AG04450 (cell line): ENCODE results near the gene CACNA2D3. TPM values are rescaled to one million over a fixed set of nuclear protein-coding genes. Genes with fewer than 3 reads are reported as not detected.

Experiments used
- CTCF ChIA-PET: fragments of 300-600, 350-600 bp; formaldehyde crosslinking; extraction: SDS; loops from one replicate; lab custom pipeline; 2022; ENCODE audit warnings: antibody characterized with exemption, inconsistent platforms; lab: Charles Lee
- POLR2A ChIA-PET: fragments of 350-600 bp; formaldehyde crosslinking; extraction: SDS; loops from one replicate; lab custom pipeline; 2021; ENCODE audit warnings: antibody characterized with exemption, inconsistent platforms; lab: Yijun Ruan, JAX
- DNase-seq: peaks from one replicate; pipeline ENCODE4 v3.0.0-alpha.2; 2011; ENCODE audit warnings: low read depth, low spot score
- H3K27ac ChIP-seq: one replicate; pipeline ENCODE4 v1.5.1; 2012; ENCODE audit warnings: low read depth, low read length, control low read depth
- H3K27me3 ChIP-seq: one replicate; pipeline ENCODE4 v1.6.0; 2012; ENCODE audit warnings: low read length; ENCODE audit not compliant: control insufficient read depth, insufficient read depth
- H3K4me3 ChIP-seq: 2 replicates; pipeline ENCODE4 v1.5.1; 2011; ENCODE audit warnings: mild to moderate bottlenecking, low read depth, low read length, control low read depth
- H3K9me3 ChIP-seq: 2 replicates; pipeline ENCODE4 v1.5.1; 2012; ENCODE audit warnings: low read length; ENCODE audit not compliant: control insufficient read depth, insufficient read depth
- CTCF ChIP-seq: IDR thresholded peaks from 2 replicates; pipeline ENCODE4 v1.5.1; 2011; ENCODE audit warnings: low read depth, low read length, control low read depth, inconsistent platforms
- polyA plus RNA-seq: library from polyadenylated mRNA; depleted of rRNA; stranded (reverse); fragments of >200 nt; gene quantifications from 2 replicates; pipeline ENCODE4 v1.2.3, GENCODE V29; 2011

The CACNA2D3 gene
- polyA plus RNA-seq, 1 experiment: 0.32 TPM

GRCh38 chr3:54424292-54424691 lies 301.9 kb downstream of the CACNA2D3 start:
- CTCF ChIA-PET: interaction anchor here (1.0 to 1.4 kb wide), 2 partner anchors 429 to 1827 kb away, joined by 3 read pairs; no protein-coding TSS in a partner anchor
- POLR2A ChIA-PET: no interaction called here
- H3K27me3 ChIP-seq: no peaks in the 10 kb centered on the region
- no peak for TF ChIP-seq CTCF
- no peak overlapping the region for H3K27ac ChIP-seq
- H3K4me3 ChIP-seq: no peak overlapping the region
- DNase-seq: no peak
- H3K9me3 ChIP-seq: no peaks in the 10 kb centered on the region

GRCh38 chr3:54426381-54426780 lies 304.0 kb downstream of the CACNA2D3 start:
- H3K27ac ChIP-seq: no peak overlapping the region
- DNase-seq: no peak
- CTCF ChIA-PET: interaction anchor here (0.8 kb wide), 1 partner anchor 1629 kb away, joined by 3 read pairs; no protein-coding TSS in a partner anchor
- POLR2A ChIA-PET: no interaction called here
- TF ChIP-seq CTCF: no peak
- no peak overlapping the region for H3K4me3 ChIP-seq
- H3K9me3 ChIP-seq: no peaks in the 10 kb centered on the region
- no peaks in the 10 kb centered on the region for H3K27me3 ChIP-seq

GRCh38 chr3:54427501-54427900 lies 305.1 kb downstream of the CACNA2D3 start:
- no peak overlapping the region for H3K4me3 ChIP-seq
- no peaks in the 10 kb centered on the region for H3K27me3 ChIP-seq
- ChIA-PET POLR2A (no interaction called here), CTCF (interaction anchor here (0.7 to 2.3 kb wide), 6 partner anchors 10 to 1824 kb away, joined by 3 to 8 read pairs (median 4); no protein-coding TSS in a partner anchor)
- DNase-seq: no peak
- H3K27ac ChIP-seq: no peak overlapping the region
- H3K9me3 ChIP-seq: no peaks in the 10 kb centered on the region
- no peak for TF ChIP-seq CTCF

DNA sequence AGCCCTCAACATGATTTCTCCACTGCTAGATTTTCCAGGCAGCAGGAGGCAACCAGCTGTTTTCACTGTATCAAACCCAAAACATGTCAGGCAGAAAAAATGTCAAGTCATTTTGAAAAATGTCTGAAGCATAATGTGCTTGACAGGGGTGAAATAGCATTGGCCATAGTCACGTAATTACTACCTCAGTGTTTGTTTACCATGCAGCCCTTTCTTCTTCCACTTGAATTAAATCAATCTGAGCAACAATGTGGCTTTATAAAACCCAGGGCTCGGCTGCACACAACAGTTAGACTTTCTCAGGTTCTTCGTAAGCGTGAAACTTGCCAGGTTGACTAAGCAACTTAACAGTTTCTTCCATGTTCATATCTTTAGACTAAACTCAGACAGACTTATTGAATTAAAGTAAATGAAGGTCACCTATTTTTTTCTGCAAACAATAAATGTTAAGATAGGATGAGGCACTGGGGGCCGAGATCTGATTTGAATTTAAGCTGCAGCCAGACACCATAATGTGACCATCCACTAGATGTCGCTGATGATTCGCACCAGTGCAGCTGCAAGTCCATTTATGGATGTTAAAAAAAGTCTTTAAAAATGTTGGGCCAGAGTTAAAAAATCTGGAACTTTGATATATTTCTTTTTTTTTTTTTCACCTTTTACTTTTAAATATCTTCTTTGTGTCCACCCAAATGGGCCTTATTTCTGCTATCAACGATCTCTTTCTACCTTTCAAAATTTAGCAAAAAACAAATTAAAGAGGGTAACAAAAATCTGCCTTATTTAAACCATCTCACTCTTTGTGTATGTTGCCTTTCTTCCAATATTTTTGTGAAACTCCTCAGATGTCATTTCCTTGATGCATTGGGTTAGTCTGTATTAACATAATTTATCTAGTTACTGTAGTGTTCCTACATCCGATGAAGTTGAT lies 305.9 kb downstream of the CACNA2D3 start:
- ChIA-PET POLR2A (no interaction called here), CTCF (interaction anchor here (0.7 to 2.3 kb wide), 10 partner anchors 10 to 1823 kb away, joined by 3 to 8 read pairs (median 4); no protein-coding TSS in a partner anchor)
- Histone ChIP-seq H3K9me3 (no peaks in the 10 kb centered on the region), H3K4me3 (no peak overlapping the region), H3K27ac (no peak overlapping the region), H3K27me3 (no peaks in the 10 kb centered on the region)
- DNase-seq: peak; percentile 59
- peak; percentile 93 for TF ChIP-seq CTCF

DNA sequence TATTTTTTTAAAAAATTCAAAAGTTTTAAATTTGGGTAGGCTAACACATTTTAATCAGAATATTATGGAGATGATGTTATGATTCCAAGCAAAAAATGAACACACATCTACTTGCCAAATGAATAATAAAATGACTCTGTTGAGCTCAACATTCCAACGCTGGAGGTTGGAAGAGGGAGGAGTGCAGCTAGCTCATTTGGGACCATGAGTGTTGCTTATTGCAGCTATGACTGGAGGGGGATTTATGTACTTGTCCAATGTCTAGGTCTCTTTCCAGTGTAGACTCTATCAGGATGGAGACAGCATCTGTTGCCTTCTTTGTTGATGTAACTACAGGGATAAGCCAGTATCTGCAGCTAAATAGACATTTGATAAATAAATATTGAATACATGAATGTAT lies 310.6 kb downstream of the CACNA2D3 start:
- DNase-seq: no peak
- ChIA-PET POLR2A (no interaction called here), CTCF (no interaction called here)
- H3K9me3 ChIP-seq: no peaks in the 10 kb centered on the region
- H3K27me3 ChIP-seq: no peaks in the 10 kb centered on the region
- TF ChIP-seq CTCF: no peak
- H3K27ac ChIP-seq: no peak overlapping the region
- H3K4me3 ChIP-seq: no peak overlapping the region
